ENCODE data around the gene C19orf12. TPM values are rescaled to one million over a fixed set of nuclear protein-coding genes. Genes with fewer than 3 reads are reported as not detected.
A peak's percentile ranks its signal among the peaks of the same experiment; 100 is the strongest.

The C19orf12 gene
- total RNA-seq, 2 experiments from 2014 or later, result 36.5 to 38.8 TPM

DNA sequence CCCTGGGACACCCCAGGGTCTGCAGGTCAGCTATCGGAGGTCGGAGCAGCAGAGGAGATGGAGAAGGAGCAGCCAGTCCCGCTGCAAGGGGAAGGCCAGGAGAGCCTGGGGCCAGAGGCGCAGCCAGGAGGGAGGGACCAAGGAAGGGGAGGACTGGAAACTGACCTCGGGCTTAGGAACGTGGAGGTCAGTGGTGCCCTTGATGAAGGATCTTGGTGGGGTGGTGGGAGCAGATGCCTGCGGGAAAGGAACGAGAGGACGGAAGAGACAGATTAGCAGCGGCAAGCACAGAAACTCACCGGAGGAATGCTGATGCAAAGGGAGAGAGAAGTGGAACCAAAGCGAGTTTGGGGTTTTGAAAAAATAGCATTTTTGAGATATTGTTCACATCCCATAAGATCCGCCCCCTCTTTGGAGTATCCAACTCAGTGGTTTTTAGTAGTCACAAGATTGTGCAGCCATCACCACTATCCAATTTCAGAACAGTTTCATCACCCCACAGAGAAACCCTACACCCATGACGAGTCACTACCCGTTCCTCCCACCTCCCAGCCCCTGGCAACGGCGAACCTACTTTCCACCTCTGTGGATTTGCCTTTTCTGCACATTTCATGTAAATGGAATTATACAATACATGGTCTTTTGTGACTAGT lies 27.7 kb downstream of the C19orf12 start:
- H3K9me3 Mint-ChIP-seq, result peaks cover 4% of the 10 kb centered on the region
- ChIA-PET CTCF (interaction anchor here (0.9 to 1.5 kb wide), 2 partner anchors 12 to 20 kb away, joined by 4 to 5 read pairs; no protein-coding TSS in a partner anchor), POLR2A (no interaction called here)
- peaks cover 55% of the 10 kb centered on the region for H3K4me1 Mint-ChIP-seq
- no peaks in the 10 kb centered on the region for H3K27me3 Mint-ChIP-seq
- H3K36me3 Mint-ChIP-seq (ENCODE audit: low read depth), result peaks cover 17% of the 10 kb centered on the region
- no peak for DNase-seq
- no peak overlapping the region for H3K4me3 Mint-ChIP-seq
- no peak overlapping the region for H3K27ac Mint-ChIP-seq

GRCh38 chr19:29686285-29686805 lies 28.7 kb downstream of the C19orf12 start:
- Mint-ChIP-seq H3K36me3 (ENCODE audit: low read depth) (peaks cover 17% of the 10 kb centered on the region), H3K9me3 (peaks cover 4% of the 10 kb centered on the region), H3K27ac (peak overlapping the region; percentile 16), H3K4me3 (no peak overlapping the region), H3K4me1 (peaks cover 60% of the 10 kb centered on the region), H3K27me3 (no peaks in the 10 kb centered on the region)
- CTCF ChIA-PET, result interaction anchor here (0.9 to 2.9 kb wide), 5 partner anchors 11 to 76 kb away, joined by 4 to 17 read pairs (median 6); no protein-coding TSS in a partner anchor
- POLR2A ChIA-PET, result no interaction called here
- DNase-seq, result no peak

DNA sequence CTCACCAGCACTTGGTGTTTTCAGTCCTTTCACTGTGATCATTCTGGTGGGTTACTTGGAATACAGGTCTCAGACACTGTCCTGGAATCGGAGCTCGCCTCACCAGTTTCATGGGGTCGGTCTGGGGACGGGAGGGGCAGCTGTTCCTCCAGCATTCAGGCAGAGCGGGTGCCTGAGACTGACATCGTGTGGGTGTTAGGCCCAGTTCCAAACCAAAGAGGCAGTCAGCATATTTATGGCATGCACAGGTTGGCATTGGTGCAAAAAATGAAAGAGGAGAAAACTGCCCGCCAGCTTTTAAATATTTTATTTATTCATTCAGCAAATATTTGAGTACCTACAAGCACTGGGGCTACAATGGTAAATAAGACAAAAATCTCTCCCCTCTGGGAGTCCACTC lies 29.7 kb downstream of the C19orf12 start:
- H3K4me1 Mint-ChIP-seq, result peaks cover 62% of the 10 kb centered on the region
- ChIA-PET CTCF (interaction anchor here (0.7 to 2.9 kb wide), 6 partner anchors 9 to 75 kb away, joined by 3 to 17 read pairs (median 5); no protein-coding TSS in a partner anchor), POLR2A (no interaction called here)
- H3K27ac Mint-ChIP-seq, result no peak overlapping the region
- H3K9me3 Mint-ChIP-seq, result peaks cover 4% of the 10 kb centered on the region
- no peak for DNase-seq
- no peak overlapping the region for H3K4me3 Mint-ChIP-seq
- peaks cover 13% of the 10 kb centered on the region for H3K36me3 Mint-ChIP-seq (ENCODE audit: low read depth)
- H3K27me3 Mint-ChIP-seq, result no peaks in the 10 kb centered on the region

GRCh38 chr19:29683009-29683408 lies 32.1 kb downstream of the C19orf12 start:
- ChIA-PET POLR2A (no interaction called here), CTCF (interaction anchor here (0.9 to 2.4 kb wide), 4 partner anchors 8 to 15 kb away, joined by 3 to 8 read pairs (median 6); no protein-coding TSS in a partner anchor)
- H3K4me1 Mint-ChIP-seq, result peaks cover 68% of the 10 kb centered on the region
- peak overlapping the region; percentile 19 for H3K27ac Mint-ChIP-seq
- no peak for DNase-seq
- H3K36me3 Mint-ChIP-seq (ENCODE audit: low read depth), result peaks cover 10% of the 10 kb centered on the region
- no peaks in the 10 kb centered on the region for H3K27me3 Mint-ChIP-seq
- no peak overlapping the region for H3K4me3 Mint-ChIP-seq
- H3K9me3 Mint-ChIP-seq, result no peaks in the 10 kb centered on the region

- Mint-ChIP-seq H3K4me1 (peaks cover 66% of the 10 kb centered on the region), H3K9me3 (no peaks in the 10 kb centered on the region), H3K36me3 (ENCODE audit: low read depth) (peaks cover 9% of the 10 kb centered on the region), H3K27me3 (no peaks in the 10 kb centered on the region), H3K27ac (peak overlapping the region; percentile 78), H3K4me3 (no peak overlapping the region)
- POLR2A ChIA-PET, result no interaction called here
- CTCF ChIA-PET, result interaction anchor here (0.9 to 2.6 kb wide), 9 partner anchors 9 to 62 kb away, joined by 3 to 25 read pairs (median 6); no protein-coding TSS in a partner anchor
- no peak for DNase-seq
These were observed 32.7 kb downstream of the C19orf12 start for GRCh38 chr19:29682236-29682895.

GRCh38 chr19:29681422-29682235 lies 33.4 kb downstream of the C19orf12 start:
- Mint-ChIP-seq H3K27me3 (no peaks in the 10 kb centered on the region), H3K36me3 (ENCODE audit: low read depth) (peaks cover 16% of the 10 kb centered on the region), H3K9me3 (no peaks in the 10 kb centered on the region), H3K4me1 (peaks cover 67% of the 10 kb centered on the region), H3K4me3 (peak overlapping the region; percentile 47), H3K27ac (peak overlapping the region; percentile 78)
- no peak for DNase-seq
- POLR2A ChIA-PET, result no interaction called here
- CTCF ChIA-PET, result interaction anchor here (1.2 to 4.0 kb wide), 7 partner anchors 10 to 71 kb away, joined by 3 to 25 read pairs (median 8); no protein-coding TSS in a partner anchor

GRCh38 chr19:29680937-29681336 lies 34.1 kb downstream of the C19orf12 start:
- peak overlapping the region; percentile 47 for H3K4me3 Mint-ChIP-seq
- peak overlapping the region; percentile 87 for H3K27ac Mint-ChIP-seq
- peaks cover 70% of the 10 kb centered on the region for H3K4me1 Mint-ChIP-seq
- ChIA-PET CTCF (interaction anchor here (1.2 to 4.0 kb wide), 6 partner anchors 9 to 71 kb away, joined by 3 to 25 read pairs (median 8); no protein-coding TSS in a partner anchor), POLR2A (no interaction called here)
- no peaks in the 10 kb centered on the region for H3K27me3 Mint-ChIP-seq
- no peak for DNase-seq
- no peaks in the 10 kb centered on the region for H3K9me3 Mint-ChIP-seq
- H3K36me3 Mint-ChIP-seq (ENCODE audit: low read depth), result peaks cover 22% of the 10 kb centered on the region

DNA sequence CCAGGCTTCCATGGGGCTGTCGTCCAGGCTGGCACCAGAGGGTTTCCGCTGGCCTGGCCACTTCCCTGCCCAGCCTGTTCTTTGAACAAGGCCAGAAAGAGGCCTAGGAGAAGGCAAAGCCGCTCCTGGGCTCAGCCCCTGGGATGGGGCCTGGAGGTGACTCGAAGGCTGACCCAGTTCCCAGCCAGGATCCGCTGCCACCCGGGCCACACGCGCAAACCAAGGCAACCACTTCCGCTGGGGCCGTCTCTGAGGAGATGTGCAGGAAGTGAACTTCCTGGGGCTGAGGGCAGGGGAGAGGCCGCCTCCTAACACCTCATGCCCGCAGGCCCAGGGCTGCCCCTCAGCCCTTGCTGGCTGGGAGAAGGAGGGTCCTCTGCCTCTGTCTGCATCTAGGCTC lies 34.6 kb downstream of the C19orf12 start:
- POLR2A ChIA-PET, result no interaction called here
- H3K36me3 Mint-ChIP-seq (ENCODE audit: low read depth), result peaks cover 27% of the 10 kb centered on the region
- H3K9me3 Mint-ChIP-seq, result no peaks in the 10 kb centered on the region
- H3K27ac Mint-ChIP-seq, result peak overlapping the region; percentile 87
- H3K4me3 Mint-ChIP-seq, result peak overlapping the region; percentile 17
- H3K4me1 Mint-ChIP-seq, result peaks cover 75% of the 10 kb centered on the region
- CTCF ChIA-PET, result interaction anchor here (0.8 to 4.2 kb wide), 8 partner anchors 8 to 70 kb away, joined by 3 to 32 read pairs (median 8); partner anchors contain the start of gene PLEKHF1
- DNase-seq, result peak; percentile 86
- H3K27me3 Mint-ChIP-seq, result no peaks in the 10 kb centered on the region

DNA sequence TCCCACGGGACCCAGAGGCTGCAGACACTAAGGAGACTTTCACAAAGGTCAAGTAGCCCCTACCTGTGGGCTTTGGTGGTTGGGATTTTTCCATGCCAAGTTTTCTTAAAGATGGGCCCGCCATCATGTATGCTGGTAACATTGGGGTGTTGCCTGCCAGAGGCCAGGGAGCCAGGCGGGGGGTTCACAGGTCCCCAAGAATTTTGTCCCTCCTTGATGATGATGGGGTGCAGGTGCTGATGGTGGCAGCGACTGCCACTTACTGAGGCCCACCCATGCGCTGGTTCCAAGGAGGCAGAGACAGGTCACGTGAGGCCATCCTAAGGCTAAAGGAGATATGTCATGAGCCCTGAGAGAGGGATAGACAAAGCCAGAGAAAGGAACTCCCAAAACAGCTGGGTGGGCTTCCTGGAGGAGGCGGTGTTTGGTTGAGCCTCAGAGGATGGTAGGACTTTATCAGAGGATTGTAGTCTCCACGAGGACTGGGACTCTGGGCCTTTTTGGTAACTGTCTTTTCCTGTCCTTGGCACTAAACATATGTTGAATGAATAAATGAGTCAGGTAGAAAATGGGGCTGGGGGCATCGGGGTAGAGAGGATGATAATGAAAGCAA lies 35.4 kb downstream of the C19orf12 start:
- DNase-seq, result no peak
- Mint-ChIP-seq H3K27me3 (no peaks in the 10 kb centered on the region), H3K27ac (peak overlapping the region; percentile 74), H3K36me3 (ENCODE audit: low read depth) (peaks cover 27% of the 10 kb centered on the region), H3K4me3 (peak overlapping the region; percentile 4), H3K4me1 (peaks cover 74% of the 10 kb centered on the region), H3K9me3 (no peaks in the 10 kb centered on the region)
- ChIA-PET POLR2A (no interaction called here), CTCF (interaction anchor here (0.8 to 4.2 kb wide), 9 partner anchors 8 to 69 kb away, joined by 3 to 32 read pairs (median 3); partner anchors contain the start of genes C19orf12 and PLEKHF1)

GRCh38 chr19:29678484-29679106 lies 36.5 kb downstream of the C19orf12 start:
- H3K36me3 Mint-ChIP-seq (ENCODE audit: low read depth), result peaks cover 32% of the 10 kb centered on the region
- ChIA-PET POLR2A (no interaction called here), CTCF (interaction anchor here (1.0 to 4.2 kb wide), 8 partner anchors 11 to 68 kb away, joined by 3 to 32 read pairs (median 4); partner anchors contain the start of genes C19orf12 and PLEKHF1)
- H3K9me3 Mint-ChIP-seq, result no peaks in the 10 kb centered on the region
- H3K27ac Mint-ChIP-seq, result peak overlapping the region; percentile 79
- no peak overlapping the region for H3K4me3 Mint-ChIP-seq
- H3K27me3 Mint-ChIP-seq, result no peaks in the 10 kb centered on the region
- peaks cover 75% of the 10 kb centered on the region for H3K4me1 Mint-ChIP-seq
- no peak for DNase-seq

GRCh38 chr19:29677001-29677817 lies 37.9 kb downstream of the C19orf12 start:
- no peak overlapping the region for H3K4me3 Mint-ChIP-seq
- no peak for DNase-seq

More at GRCh38 chr19:29677001-29677817, 37.9 kb downstream of the C19orf12 start:
- POLR2A ChIA-PET, result no interaction called here
- no peaks in the 10 kb centered on the region for H3K9me3 Mint-ChIP-seq
- no peaks in the 10 kb centered on the region for H3K27me3 Mint-ChIP-seq
- CTCF ChIA-PET, result interaction anchor here (0.5 to 4.2 kb wide), 7 partner anchors 10 to 102 kb away, joined by 3 to 32 read pairs (median 4); partner anchors contain the start of gene PLEKHF1
- peak overlapping the region; percentile 60 for H3K27ac Mint-ChIP-seq
- H3K4me1 Mint-ChIP-seq, result peaks cover 78% of the 10 kb centered on the region
- H3K36me3 Mint-ChIP-seq (ENCODE audit: low read depth), result peaks cover 45% of the 10 kb centered on the region

All from activated CD4-positive, alpha-beta T cell treated with anti-CD3 and anti-CD28 coated beads, Interleukin-2, amount 10 ng/mL, durations not matched to agents 7 days and 5 days (primary cell).